Pancreas (tissue), 10 donors: ENCODE results near the gene TBX18. TPM values are rescaled to one million over a fixed set of nuclear protein-coding genes. Genes with fewer than 3 reads are reported as not detected.

Experiments
- ATAC-seq, 4 donors: fragments of 200-7000 bp; cut with Tn5 transposase; one replicate each; pipeline versions ENCODE4 v1.8.0 to v1.9.1; 2020; ENCODE audit warnings: mild to moderate bottlenecking in 4 of 4, moderate library complexity in 4 of 4
- DNase-seq, 6 donors: peaks; one replicate each; pipeline ENCODE4 v3.0.0-alpha.2; 2020
- FAIRE-seq: peaks from 2 replicates; lab custom pipeline; 2012; peaks lifted over from hg19 to GRCh38; lab: Jason Lieb, UNC
- H3K27ac ChIP-seq, 4 donors: fragments of 200-600 bp; sonication (generic); 1 replicate in 3 of 4; 2 replicates in 1 of 4; pipeline versions ENCODE4 v1.5.0 to v1.8.0; 2020
- H3K27me3 ChIP-seq, 4 donors: fragments of 200-600 bp; one replicate each; pipeline ENCODE4 v1.8.0; 2021
- H3K36me3 ChIP-seq, 3 donors: fragments of 200-600 bp; sonication (generic) in 1 of 3; one replicate each; pipeline versions ENCODE4 v1.5.0 to v1.8.0; 2020 to 2021
- H3K4me1 ChIP-seq, 3 donors: fragments of 200-600 bp; one replicate each; pipeline ENCODE4 v1.8.0; 2021
- H3K4me3 ChIP-seq, 4 donors: fragments of 200-600 bp; sonication (generic) in 2 of 4; one replicate each; pipeline versions ENCODE4 v1.5.0 to v1.8.0; 2020 to 2021
- H3K9me3 ChIP-seq, 4 donors: fragments of 200-600 bp; one replicate each; pipeline ENCODE4 v1.8.0; 2021
- WGBS, 2 donors: extraction: QIAGEN DNeasy Blood & Tissue Kit; methylation state at CpG; one replicate each; pipeline ENCODE4 v1.1.7; 2013; 5-methylcytosine and 5-hydroxymethylcytosine counted together
- intact Hi-C, 3 donors: fragments of 100-400 bp; cut with DNase I; formaldehyde crosslinking; loops; one replicate each; pipeline versions ENCODE4 v1.11.1 to v1.14.2; 2022
- polyA plus RNA-seq, 2 donors: library from polyadenylated mRNA; stranded (reverse); fragments of 200-250 nt; gene quantifications; one replicate each; pipeline ENCODE4 v1.2.3, GENCODE V29; 2013
- total RNA-seq, 6 donors: library from RNA; stranded (reverse); fragmentation: NEBNext Ultra II Directional in 4 of 6; extraction: Animal tissue kit (Norgen Biotek cat#: 25700) in 4 of 6; gene quantifications; one replicate each; pipeline versions ENCODE4 v1.2.1 to v1.2.4, GENCODE V29; 2021 to 2023
- TF ChIP-seq, protein P1 (sequence below), 4 donors: fragments of 200-600 bp; sonication (generic) in 3 of 4; IDR thresholded peaks; one replicate each; pipeline versions ENCODE4 v1.5.0 to v1.8.0; 2021; ENCODE audit warnings: antibody characterized with exemption in 4 of 4
- donor health status: healthy with polysubstance abuse.
- donor health status: DM: no; HTN: no; CAD: no; lungs with moderate emphysema.
- donor health status: DM: no; HTN: no; CAD: no.
- donor health status: control.
- donor health status: control.
- donor health status: Bipolar disorder and iron deficiency.
- donor health status: DM: yes; HTN: yes; CAD: no.
- donor health status: DM: no; HTN: no; CAD: no.
- donor health status: DM: no; HTN: no; CAD: no.
- donor health status: DM: yes; HTN: yes; CAD: no.

The TBX18 gene
- total and polyA plus RNA-seq, 8 donors = 0.08 to 0.84 (median 0.52) TPM; not detected in 1

DNA sequence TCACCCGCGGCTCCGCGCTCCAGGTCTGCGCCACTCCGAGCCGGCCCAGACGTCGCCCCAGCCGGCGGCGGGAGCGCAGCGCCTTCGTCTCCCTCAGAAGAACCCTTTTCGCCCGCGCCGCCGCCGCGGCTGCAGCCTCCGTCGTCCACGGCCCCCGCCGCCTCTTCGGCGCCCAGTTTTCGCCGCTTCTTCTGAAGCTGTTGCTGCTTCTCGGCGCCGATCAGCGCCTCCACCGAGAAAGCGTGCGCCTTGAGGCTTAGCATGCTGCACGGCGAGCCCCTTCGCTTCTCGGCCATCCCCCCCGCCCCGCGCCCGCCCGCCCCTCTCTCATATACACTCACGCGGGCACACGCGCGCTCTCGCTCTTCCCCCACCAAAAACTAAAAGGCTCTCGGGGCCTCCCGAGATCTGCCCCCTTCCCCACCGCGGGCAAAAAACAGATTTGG lies 489 bp downstream of the TBX18 start:
- H3K36me3 ChIP-seq = no peaks in the 10 kb centered on the region
- FAIRE-seq (no peak), ATAC-seq (peak; percentile 26 to 36 (median 30)), DNase-seq (no peak)
- H3K4me3 ChIP-seq = peak overlapping the region in 3 of 4 donors; percentile 0 to 41 (median 23)
- intact Hi-C loops = no loop called here
- no peaks in the 10 kb centered on the region for H3K4me1 ChIP-seq
- WGBS, 2 donors = 2% methylated on average over 42 to 57 of the region's 57 CpGs
- TF ChIP-seq, protein P1, sequence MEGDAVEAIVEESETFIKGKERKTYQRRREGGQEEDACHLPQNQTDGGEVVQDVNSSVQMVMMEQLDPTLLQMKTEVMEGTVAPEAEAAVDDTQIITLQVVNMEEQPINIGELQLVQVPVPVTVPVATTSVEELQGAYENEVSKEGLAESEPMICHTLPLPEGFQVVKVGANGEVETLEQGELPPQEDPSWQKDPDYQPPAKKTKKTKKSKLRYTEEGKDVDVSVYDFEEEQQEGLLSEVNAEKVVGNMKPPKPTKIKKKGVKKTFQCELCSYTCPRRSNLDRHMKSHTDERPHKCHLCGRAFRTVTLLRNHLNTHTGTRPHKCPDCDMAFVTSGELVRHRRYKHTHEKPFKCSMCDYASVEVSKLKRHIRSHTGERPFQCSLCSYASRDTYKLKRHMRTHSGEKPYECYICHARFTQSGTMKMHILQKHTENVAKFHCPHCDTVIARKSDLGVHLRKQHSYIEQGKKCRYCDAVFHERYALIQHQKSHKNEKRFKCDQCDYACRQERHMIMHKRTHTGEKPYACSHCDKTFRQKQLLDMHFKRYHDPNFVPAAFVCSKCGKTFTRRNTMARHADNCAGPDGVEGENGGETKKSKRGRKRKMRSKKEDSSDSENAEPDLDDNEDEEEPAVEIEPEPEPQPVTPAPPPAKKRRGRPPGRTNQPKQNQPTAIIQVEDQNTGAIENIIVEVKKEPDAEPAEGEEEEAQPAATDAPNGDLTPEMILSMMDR (IDR thresholded peaks at IDR 0.05) = no peak
- H3K9me3 ChIP-seq = peaks cover 0 to under 1% (median 0%) of the 10 kb centered on the region in 4 donors
- no peak overlapping the region for H3K27ac ChIP-seq
- peaks cover 0 to 93% (median 41%) of the 10 kb centered on the region in 4 donors for H3K27me3 ChIP-seq

DNA sequence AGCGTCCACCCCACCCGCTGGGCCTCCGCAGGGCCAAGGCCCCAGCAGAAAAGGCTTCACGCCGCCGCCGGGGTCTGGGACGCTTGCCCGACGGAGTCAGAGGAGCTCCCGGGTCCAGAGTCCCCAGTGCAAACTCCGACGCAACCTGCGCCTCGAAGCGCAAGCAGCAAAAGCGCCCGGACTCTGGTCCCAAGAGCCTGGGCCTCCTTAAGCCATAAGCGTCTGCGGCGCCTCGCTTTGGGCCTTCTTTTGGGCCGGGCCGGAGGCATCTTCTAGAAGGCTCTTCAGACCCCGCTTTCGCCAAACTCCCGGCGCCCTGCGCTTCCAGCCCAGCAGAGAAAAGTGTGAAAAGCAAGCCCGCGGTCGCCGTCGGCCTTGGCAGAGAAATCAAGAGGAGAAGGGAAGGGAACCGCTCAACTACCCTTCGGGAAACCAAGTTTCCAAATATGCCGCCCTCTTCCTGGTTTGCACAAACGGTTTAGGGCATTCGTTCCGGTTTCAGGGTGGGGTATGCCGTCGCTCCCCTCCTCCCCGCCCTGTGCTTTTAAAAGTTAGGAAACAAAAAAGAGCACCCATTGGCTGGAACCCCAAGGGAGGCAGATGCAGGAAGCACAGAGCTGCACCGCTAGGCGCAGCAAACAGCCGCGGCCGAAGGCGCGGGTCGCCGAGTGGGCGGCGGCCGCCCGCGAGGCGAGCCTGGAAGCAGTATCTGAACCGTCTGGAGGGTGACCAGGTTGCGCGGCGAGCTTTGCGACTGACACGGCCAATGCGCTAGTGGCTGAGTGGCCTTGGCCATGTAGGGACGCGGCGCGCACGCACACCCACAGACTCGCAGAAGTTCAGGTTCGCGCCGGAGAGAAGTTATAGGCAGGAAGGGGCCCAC lies 1.2 kb downstream of the TBX18 start:
- Histone ChIP-seq H3K27me3 (peaks cover 0 to 93% (median 38%) of the 10 kb centered on the region in 4 donors), H3K4me3 (peak overlapping the region in 3 of 4 donors; percentile 0 to 41 (median 23)), H3K36me3 (no peaks in the 10 kb centered on the region), H3K9me3 (peaks cover 0 to 5% (median 0%) of the 10 kb centered on the region in 4 donors), H3K4me1 (no peaks in the 10 kb centered on the region), H3K27ac (no peak overlapping the region)
- FAIRE-seq = no peak
- DNase-seq = peak in 2 of 6 donors; percentile 64 to 75
- TF ChIP-seq, protein P1 (IDR thresholded peaks at IDR 0.05) = no peak
- ATAC-seq = peak; percentile 28 to 51 (median 46)
- WGBS, 2 donors = 2 to 3% methylated on average over 71 to 74 of the region's 74 CpGs
- intact Hi-C loops = no loop called here

DNA sequence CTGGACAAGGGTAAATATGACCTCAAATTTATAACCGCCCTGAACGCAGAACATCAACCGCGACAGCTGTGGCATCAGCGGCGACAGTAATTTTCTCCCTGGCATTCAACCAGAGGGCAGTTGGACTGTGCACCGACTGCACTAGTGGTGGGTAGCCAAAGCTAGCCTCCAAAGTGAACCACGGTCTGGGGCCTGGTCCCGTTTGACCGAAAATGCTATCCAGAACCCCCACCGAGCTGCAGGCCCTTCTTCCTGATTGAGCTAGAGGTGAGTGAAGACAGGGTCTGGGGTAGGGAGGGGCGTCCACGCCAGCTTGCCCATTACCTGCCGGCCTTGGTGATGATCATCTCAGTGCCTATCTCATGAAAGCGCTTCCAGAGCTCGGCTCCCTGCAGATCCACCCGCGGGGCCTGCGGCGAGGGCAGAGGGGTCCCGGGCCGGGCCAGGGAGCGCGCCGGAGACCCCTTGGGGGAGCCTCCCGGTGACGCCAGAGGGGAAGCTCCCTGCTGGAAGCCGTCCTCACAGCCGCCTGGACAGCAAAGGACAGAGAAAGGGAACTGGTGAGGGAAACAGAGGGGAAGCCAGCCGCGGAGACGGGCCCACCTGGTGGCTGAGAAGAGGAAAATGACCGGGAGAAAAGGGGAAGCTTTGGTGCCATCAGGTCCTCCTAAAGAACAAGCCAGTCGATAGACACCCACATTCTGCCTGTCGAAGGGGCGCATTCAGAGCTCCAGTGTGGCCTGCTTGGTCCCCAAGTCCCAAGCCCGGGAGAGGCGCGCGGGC lies 2.0 kb downstream of the TBX18 start:
- Histone ChIP-seq H3K9me3 (peaks cover 0 to 5% (median 0%) of the 10 kb centered on the region in 4 donors), H3K27me3 (peaks cover 0 to 94% (median 38%) of the 10 kb centered on the region in 4 donors), H3K27ac (no peak overlapping the region), H3K4me1 (no peaks in the 10 kb centered on the region), H3K4me3 (peak overlapping the region in 1 of 4 donors; percentile 41), H3K36me3 (no peaks in the 10 kb centered on the region)
- TF ChIP-seq, protein P1 (IDR thresholded peaks at IDR 0.05) = no peak
- ATAC-seq (peak in 1 of 4 donors; percentile 8), DNase-seq (peak in 2 of 6 donors; percentile 53 to 69), FAIRE-seq (no peak)
- intact Hi-C loops = no loop called here
- WGBS, 2 donors = 5 to 6% methylated on average over 38 to 40 of the region's 40 CpGs

DNA sequence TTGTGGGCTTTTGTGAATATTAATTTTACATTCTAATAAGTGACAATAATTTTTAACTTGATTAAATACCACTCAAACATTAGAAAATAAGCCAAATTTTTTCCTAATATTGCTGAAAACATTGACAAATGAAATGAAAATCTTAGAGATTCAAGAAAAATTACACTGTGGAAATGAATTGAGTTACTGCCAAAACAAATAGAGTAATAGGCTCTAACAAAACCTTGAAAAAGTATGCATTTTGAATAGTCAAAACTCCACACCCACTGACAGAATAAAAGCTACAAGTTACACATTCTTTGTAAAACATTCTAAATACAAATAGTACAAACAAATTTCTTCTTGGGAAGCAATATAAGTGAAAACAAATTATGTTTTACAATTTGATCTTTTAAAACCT lies 5.9 kb downstream of the TBX18 start:
- no peak for DNase-seq
- intact Hi-C loops = no loop called here
- Histone ChIP-seq H3K9me3 (peaks cover 0 to 5% (median 0%) of the 10 kb centered on the region in 4 donors), H3K4me3 (no peak overlapping the region), H3K4me1 (no peaks in the 10 kb centered on the region), H3K36me3 (no peaks in the 10 kb centered on the region), H3K27ac (no peak overlapping the region), H3K27me3 (peaks cover 4 to 74% (median 20%) of the 10 kb centered on the region in 4 donors)
- ATAC-seq = no peak
- no peak for FAIRE-seq
- TF ChIP-seq, protein P1 (IDR thresholded peaks at IDR 0.05) = no peak
